ENCODE measurements around the gene TACC2.
"Not testable (repeated sequence)": the region's sequence is repeated elsewhere in the genome, so short reads cannot be mapped to it uniquely, and the experiment has no call there.

The TACC2 gene

GRCh38 chr10:121952226-121952625, 36.7 kb upstream of the TACC2 start:
- no peak for DNase-seq (ENCODE audit: extremely low read depth, low read depth)
- TF ChIP-seq, protein P1, sequence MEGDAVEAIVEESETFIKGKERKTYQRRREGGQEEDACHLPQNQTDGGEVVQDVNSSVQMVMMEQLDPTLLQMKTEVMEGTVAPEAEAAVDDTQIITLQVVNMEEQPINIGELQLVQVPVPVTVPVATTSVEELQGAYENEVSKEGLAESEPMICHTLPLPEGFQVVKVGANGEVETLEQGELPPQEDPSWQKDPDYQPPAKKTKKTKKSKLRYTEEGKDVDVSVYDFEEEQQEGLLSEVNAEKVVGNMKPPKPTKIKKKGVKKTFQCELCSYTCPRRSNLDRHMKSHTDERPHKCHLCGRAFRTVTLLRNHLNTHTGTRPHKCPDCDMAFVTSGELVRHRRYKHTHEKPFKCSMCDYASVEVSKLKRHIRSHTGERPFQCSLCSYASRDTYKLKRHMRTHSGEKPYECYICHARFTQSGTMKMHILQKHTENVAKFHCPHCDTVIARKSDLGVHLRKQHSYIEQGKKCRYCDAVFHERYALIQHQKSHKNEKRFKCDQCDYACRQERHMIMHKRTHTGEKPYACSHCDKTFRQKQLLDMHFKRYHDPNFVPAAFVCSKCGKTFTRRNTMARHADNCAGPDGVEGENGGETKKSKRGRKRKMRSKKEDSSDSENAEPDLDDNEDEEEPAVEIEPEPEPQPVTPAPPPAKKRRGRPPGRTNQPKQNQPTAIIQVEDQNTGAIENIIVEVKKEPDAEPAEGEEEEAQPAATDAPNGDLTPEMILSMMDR (IDR thresholded peaks at IDR 0.05; ENCODE audit: low read depth, low read length), result no peak

GRCh38 chr10:121956111-121957061, 32.6 kb upstream of the TACC2 start:
- DNase-seq (ENCODE audit: extremely low read depth, low read depth), result no peak
- TF ChIP-seq, protein P1 (IDR thresholded peaks at IDR 0.05; ENCODE audit: low read depth, low read length), result no peak

GRCh38 chr10:121959671-121960070, 29.3 kb upstream of the TACC2 start:
- no peak for DNase-seq (ENCODE audit: extremely low read depth, low read depth)
- TF ChIP-seq, protein P1 (IDR thresholded peaks at IDR 0.05; ENCODE audit: low read depth, low read length), result no peak

GRCh38 chr10:121961456-121961855, 27.5 kb upstream of the TACC2 start:
- DNase-seq (ENCODE audit: extremely low read depth, low read depth), result no peak
- TF ChIP-seq, protein P1 (IDR thresholded peaks at IDR 0.05; ENCODE audit: low read depth, low read length), result no peak

DNA sequence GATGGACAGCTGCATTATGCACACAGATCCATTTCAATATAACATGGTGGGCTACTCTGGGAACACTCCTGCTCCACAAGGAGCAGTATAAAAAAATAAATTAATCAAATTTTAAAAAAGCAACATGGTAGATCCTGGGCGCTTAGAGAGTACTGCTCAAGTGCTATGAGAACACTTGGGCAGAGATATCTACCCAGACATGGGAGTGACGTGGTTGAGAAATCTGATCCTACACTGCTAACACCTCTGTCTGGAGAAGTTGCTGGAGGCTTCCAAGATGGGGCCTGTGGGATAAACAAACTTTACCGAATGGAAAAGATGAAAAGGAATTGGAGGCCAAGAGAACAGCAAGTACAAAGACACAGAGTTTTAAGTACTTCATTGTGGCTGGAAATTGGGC, 23.0 kb upstream of the TACC2 start:
- DNase-seq (ENCODE audit: extremely low read depth, low read depth), result no peak
- TF ChIP-seq, protein P1 (IDR thresholded peaks at IDR 0.05; ENCODE audit: low read depth, low read length), result no peak

- not testable (repeated sequence) for DNase-seq (ENCODE audit: extremely low read depth, low read depth)
Measured at GRCh38 chr10:121969086-121969485, 19.9 kb upstream of the TACC2 start.

- TF ChIP-seq, protein P1 (IDR thresholded peaks at IDR 0.05; ENCODE audit: low read depth, low read length), result no peak
- DNase-seq (ENCODE audit: extremely low read depth, low read depth), result no peak
Measured at GRCh38 chr10:121974019-121974534, 14.9 kb upstream of the TACC2 start.

All from AG09319 (cell line).